Pancreas (tissue), 10 donors: Measurements from ENCODE around the gene CDC42BPA. TPM values are rescaled to one million over a fixed set of nuclear protein-coding genes. Genes with fewer than 3 reads are reported as not detected.
"Not testable (repeated sequence)": the region's sequence is repeated elsewhere in the genome, so short reads cannot be mapped to it uniquely, and the experiment has no call there.

Source experiments
- ATAC-seq, 4 donors: fragments of 200-7000 bp; cut with Tn5 transposase; one replicate each; pipeline versions ENCODE4 v1.8.0 to v1.9.1; 2020; ENCODE audit warnings: mild to moderate bottlenecking in 4 of 4, moderate library complexity in 4 of 4
- DNase-seq, 6 donors: peaks; one replicate each; pipeline ENCODE4 v3.0.0-alpha.2; 2020
- FAIRE-seq: peaks from 2 replicates; lab custom pipeline; 2012; peaks lifted over from hg19 to GRCh38; lab: Jason Lieb, UNC
- H3K27ac ChIP-seq, 4 donors: fragments of 200-600 bp; sonication (generic); 1 replicate in 3 of 4; 2 replicates in 1 of 4; pipeline versions ENCODE4 v1.5.0 to v1.8.0; 2020
- H3K27me3 ChIP-seq, 4 donors: fragments of 200-600 bp; one replicate each; pipeline ENCODE4 v1.8.0; 2021
- H3K36me3 ChIP-seq, 3 donors: fragments of 200-600 bp; sonication (generic) in 1 of 3; one replicate each; pipeline versions ENCODE4 v1.5.0 to v1.8.0; 2020 to 2021
- H3K4me1 ChIP-seq, 3 donors: fragments of 200-600 bp; one replicate each; pipeline ENCODE4 v1.8.0; 2021
- H3K4me3 ChIP-seq, 4 donors: fragments of 200-600 bp; sonication (generic) in 2 of 4; one replicate each; pipeline versions ENCODE4 v1.5.0 to v1.8.0; 2020 to 2021
- H3K9me3 ChIP-seq, 4 donors: fragments of 200-600 bp; one replicate each; pipeline ENCODE4 v1.8.0; 2021
- WGBS, 2 donors: extraction: QIAGEN DNeasy Blood & Tissue Kit; methylation state at CpG; one replicate each; pipeline ENCODE4 v1.1.7; 2013; 5-methylcytosine and 5-hydroxymethylcytosine counted together
- intact Hi-C, 3 donors: fragments of 100-400 bp; cut with DNase I; formaldehyde crosslinking; loops; one replicate each; pipeline versions ENCODE4 v1.11.1 to v1.14.2; 2022
- polyA plus RNA-seq, 2 donors: library from polyadenylated mRNA; stranded (reverse); fragments of 200-250 nt; gene quantifications; one replicate each; pipeline ENCODE4 v1.2.3, GENCODE V29; 2013
- total RNA-seq, 6 donors: library from RNA; stranded (reverse); fragmentation: NEBNext Ultra II Directional in 4 of 6; extraction: Animal tissue kit (Norgen Biotek cat#: 25700) in 4 of 6; gene quantifications; one replicate each; pipeline versions ENCODE4 v1.2.1 to v1.2.4, GENCODE V29; 2021 to 2023
- TF ChIP-seq, protein P1 (sequence below), 4 donors: fragments of 200-600 bp; sonication (generic) in 3 of 4; IDR thresholded peaks; one replicate each; pipeline versions ENCODE4 v1.5.0 to v1.8.0; 2021; ENCODE audit warnings: antibody characterized with exemption in 4 of 4
- donor health status: healthy with polysubstance abuse.
- donor health status: DM: no; HTN: no; CAD: no; lungs with moderate emphysema.
- donor health status: DM: no; HTN: no; CAD: no.
- donor health status: control.
- donor health status: control.
- donor health status: Bipolar disorder and iron deficiency.
- donor health status: DM: yes; HTN: yes; CAD: no.
- donor health status: DM: no; HTN: no; CAD: no.
- donor health status: DM: no; HTN: no; CAD: no.
- donor health status: DM: yes; HTN: yes; CAD: no.

CDC42BPA gene
- total and polyA plus RNA-seq, 8 donors = 5.3 to 22.5 (median 16.5) TPM

DNA sequence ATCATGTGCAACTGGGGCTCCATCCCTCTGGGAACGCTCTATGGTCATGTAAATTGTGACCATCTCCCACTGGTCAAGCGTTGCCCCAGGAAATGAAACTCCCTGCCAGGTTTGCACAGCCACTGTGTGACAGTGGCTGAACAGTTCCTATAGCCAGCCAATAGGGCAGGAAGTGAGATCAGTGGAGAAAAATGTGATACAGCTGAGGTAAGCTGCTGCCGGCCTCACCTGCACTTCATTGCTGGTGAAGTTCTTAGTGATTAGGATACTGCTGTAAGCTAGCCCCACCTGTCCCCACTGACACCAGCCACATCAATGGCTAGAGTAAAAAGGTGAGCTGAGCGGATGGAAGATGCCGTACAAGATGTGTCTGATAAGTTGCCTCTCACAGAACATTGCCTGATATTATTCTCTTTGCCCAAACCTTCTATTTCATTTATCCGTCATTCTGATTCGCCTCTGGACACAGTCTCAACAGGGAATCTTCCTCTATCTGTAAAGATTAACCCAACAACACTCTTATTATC, 38.4 kb upstream of the CDC42BPA start:
- peaks cover 0 to 7% (median 0%) of the 10 kb centered on the region in 3 donors for H3K4me1 ChIP-seq
- WGBS, 2 donors = 73 to 78% methylated on average over 7 of the region's 7 CpGs
- peak; percentile 50 to 86 (median 70) for ATAC-seq
- peak overlapping the region in 2 of 4 donors; percentile 53 to 66 for H3K27ac ChIP-seq
- H3K27me3 ChIP-seq = no peaks in the 10 kb centered on the region
- intact Hi-C loops = no loop called here
- H3K36me3 ChIP-seq = no peaks in the 10 kb centered on the region
- FAIRE-seq = no peak
- H3K9me3 ChIP-seq = no peaks in the 10 kb centered on the region
- peak in 1 of 6 donors; percentile 15 for DNase-seq
- TF ChIP-seq, protein P1, sequence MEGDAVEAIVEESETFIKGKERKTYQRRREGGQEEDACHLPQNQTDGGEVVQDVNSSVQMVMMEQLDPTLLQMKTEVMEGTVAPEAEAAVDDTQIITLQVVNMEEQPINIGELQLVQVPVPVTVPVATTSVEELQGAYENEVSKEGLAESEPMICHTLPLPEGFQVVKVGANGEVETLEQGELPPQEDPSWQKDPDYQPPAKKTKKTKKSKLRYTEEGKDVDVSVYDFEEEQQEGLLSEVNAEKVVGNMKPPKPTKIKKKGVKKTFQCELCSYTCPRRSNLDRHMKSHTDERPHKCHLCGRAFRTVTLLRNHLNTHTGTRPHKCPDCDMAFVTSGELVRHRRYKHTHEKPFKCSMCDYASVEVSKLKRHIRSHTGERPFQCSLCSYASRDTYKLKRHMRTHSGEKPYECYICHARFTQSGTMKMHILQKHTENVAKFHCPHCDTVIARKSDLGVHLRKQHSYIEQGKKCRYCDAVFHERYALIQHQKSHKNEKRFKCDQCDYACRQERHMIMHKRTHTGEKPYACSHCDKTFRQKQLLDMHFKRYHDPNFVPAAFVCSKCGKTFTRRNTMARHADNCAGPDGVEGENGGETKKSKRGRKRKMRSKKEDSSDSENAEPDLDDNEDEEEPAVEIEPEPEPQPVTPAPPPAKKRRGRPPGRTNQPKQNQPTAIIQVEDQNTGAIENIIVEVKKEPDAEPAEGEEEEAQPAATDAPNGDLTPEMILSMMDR (IDR thresholded peaks at IDR 0.05) = no peak
- no peak overlapping the region for H3K4me3 ChIP-seq

DNA sequence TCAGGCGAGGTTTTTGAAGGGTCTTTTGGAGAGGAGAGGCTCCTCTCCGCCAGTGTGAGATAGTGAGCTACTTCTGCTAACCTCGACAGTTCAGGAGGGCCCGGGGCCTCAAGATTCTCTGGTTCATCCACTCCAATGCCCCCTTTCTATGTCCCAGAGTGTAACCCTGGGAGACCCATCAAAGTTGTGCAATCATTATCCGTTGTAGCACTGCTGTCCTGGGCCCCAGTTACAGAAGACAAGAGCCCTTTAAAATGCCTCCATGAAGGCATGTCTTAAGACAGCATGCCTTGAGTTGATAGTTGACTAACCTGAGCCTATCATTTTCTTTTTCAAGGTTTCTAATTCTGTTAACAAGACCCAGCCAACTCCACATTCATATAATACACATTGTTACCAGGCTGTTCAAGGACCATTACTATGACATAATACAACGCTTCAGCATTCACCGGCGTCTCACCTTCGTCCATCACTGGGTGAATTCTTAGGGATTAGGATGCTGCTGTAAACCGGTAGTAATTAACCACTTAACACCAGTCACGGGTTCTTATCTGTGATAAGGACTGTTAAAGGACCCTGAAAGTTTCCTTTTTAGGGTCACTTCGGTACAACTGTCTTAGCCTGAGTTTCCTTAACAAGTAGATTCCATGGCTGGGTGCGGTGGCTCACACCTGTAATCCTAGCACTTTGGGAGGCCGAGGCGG, 37.4 kb upstream of the CDC42BPA start:
- intact Hi-C loops = no loop called here
- ATAC-seq (no peak), FAIRE-seq (no peak), DNase-seq (no peak)
- no peak overlapping the region for H3K27ac ChIP-seq
- H3K4me3 ChIP-seq = no peak overlapping the region
- no peaks in the 10 kb centered on the region for H3K9me3 ChIP-seq
- H3K36me3 ChIP-seq = no peaks in the 10 kb centered on the region
- no peaks in the 10 kb centered on the region for H3K27me3 ChIP-seq
- 87 to 88% methylated on average over 15 of the region's 15 CpGs for WGBS, 2 donors
- TF ChIP-seq, protein P1 (IDR thresholded peaks at IDR 0.05) = no peak
- H3K4me1 ChIP-seq = peaks cover 0 to 7% (median 0%) of the 10 kb centered on the region in 3 donors

DNA sequence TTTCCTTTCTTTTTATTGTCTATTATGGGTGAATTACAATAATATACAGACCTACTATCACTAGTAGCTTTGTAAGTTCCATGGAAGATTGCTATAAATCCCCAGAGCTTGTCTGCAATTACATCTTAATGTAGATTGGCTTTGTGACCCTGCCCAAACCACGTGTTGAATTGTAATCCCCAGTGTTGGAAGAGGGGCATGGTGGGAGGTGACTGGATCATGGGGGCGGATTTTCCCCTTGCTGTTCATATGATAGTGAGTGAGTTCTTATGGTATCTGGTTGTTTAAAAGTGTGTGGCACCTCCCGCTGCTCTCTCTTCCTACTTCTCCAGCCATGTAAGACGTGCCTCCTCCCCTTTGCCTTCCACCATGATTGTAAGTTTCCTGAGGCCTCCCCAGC, 34.9 kb upstream of the CDC42BPA start:
- Histone ChIP-seq H3K27ac (no peak overlapping the region), H3K4me3 (no peak overlapping the region), H3K36me3 (no peaks in the 10 kb centered on the region), H3K27me3 (no peaks in the 10 kb centered on the region), H3K4me1 (peaks cover 0 to 7% (median 0%) of the 10 kb centered on the region in 3 donors), H3K9me3 (no peaks in the 10 kb centered on the region)
- FAIRE-seq (no peak), ATAC-seq (no peak), DNase-seq (no peak)
- TF ChIP-seq, protein P1 (IDR thresholded peaks at IDR 0.05) = no peak
- intact Hi-C loops = no loop called here
- WGBS, 2 donors = 88 to 90% methylated on average over 4 of the region's 4 CpGs

DNA sequence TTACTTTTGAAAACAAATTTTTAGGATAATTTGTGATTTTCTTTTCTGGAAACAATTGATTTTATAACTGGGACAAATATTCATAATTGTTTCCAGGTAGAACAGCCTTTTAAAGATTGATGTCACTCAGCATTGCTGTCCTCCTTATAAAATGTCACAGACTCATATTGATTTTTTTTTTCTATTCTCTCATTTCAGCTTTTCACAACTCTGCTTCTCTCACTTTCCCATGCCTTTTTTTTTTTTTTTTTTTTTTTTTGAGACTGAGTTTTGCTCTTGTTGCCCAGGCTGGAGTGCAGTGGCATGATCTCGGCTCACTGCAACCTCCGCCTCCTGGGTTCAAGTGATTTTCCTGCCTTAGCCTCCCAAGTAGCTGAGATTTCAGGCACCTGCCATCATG, 33.9 kb upstream of the CDC42BPA start:
- H3K27me3 ChIP-seq, H3K4me3 ChIP-seq, intact Hi-C loops, FAIRE-seq, H3K4me1 ChIP-seq, H3K27ac ChIP-seq, DNase-seq, H3K9me3 ChIP-seq, H3K36me3 ChIP-seq, ATAC-seq: not testable (repeated sequence)
- 94 to 100% methylated on average over 2 of the region's 2 CpGs for WGBS, 2 donors

DNA sequence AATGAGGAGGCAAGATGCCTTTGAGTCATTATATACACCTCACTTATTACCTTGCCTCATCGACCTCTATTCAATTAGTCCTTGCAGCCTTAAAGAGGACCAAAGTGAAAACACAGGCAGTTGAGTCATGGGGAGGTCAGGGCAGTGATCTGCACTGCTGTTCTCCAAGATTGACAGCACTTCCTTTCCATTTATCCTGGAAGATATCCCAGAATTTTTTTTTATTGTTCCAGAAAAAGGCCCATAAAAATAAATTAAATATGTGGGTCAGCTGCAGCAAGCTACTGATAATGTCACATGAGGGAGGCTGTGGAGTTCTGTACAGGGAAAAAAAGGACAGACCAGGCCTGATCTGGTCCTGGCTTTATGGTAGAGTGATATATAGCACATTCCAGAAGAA, 33.2 kb upstream of the CDC42BPA start:
- Histone ChIP-seq H3K27ac (no peak overlapping the region), H3K27me3 (no peaks in the 10 kb centered on the region), H3K36me3 (no peaks in the 10 kb centered on the region), H3K9me3 (no peaks in the 10 kb centered on the region), H3K4me3 (no peak overlapping the region), H3K4me1 (peaks cover 0 to under 1% (median 0%) of the 10 kb centered on the region in 3 donors)
- intact Hi-C loops = no loop called here
- FAIRE-seq (no peak), ATAC-seq (peak in 1 of 4 donors; percentile 22), DNase-seq (no peak)
- TF ChIP-seq, protein P1 (IDR thresholded peaks at IDR 0.05) = no peak
- WGBS, 2 donors = 0% methylated on average over 1 of the region's 1 CpG
